Stimulated activated CD8-positive, alpha-beta memory T cell treated with anti-CD3 and anti-CD28 coated beads, Interleukin-15, amount 100 ng/mL, for 24 hours (primary cell): Measurements from ENCODE around the gene C12orf42.

Experiments used
- DNase-seq: peaks from one replicate; pipeline ENCODE4 v3.0.0-alpha.2; 2020; ENCODE audit warnings: low read depth

C12orf42 gene

DNA sequence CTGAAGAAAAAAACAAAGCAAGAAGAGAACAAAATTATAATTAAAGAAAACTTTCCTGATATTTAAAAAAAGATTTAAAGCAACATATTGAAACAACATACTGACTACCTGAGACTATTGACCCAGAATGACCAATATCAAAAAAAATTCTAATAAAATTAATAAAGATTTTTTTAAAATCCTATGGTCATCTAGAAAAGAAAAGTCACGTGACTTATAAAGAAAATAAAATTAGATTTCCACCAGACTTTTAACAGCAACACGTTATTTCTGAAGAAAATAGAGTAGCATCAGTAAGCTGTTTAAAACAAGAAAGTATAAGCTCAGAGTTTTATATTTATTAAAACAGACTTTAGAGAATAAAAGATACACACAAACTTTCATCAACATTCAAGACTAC, 238.0 kb downstream of the C12orf42 start:
- DNase-seq: no peak
